ENCODE results near the gene FER. TPM values are rescaled to one million over a fixed set of nuclear protein-coding genes. Genes with fewer than 3 reads are reported as not detected.

Gene FER
- polyA plus RNA-seq, 1 donor (not counting 4 experiments of a cell fraction or from before 2014, with no cell fraction given) = 17.1 TPM

GRCh38 chr5:109053995-109054417, 306.3 kb downstream of the FER start:
- Histone ChIP-seq H3K4me2 (ENCODE audit: control insufficient read depth, extremely low read depth, insufficient read depth, low read depth, low read length) (no peak overlapping the region), H3K9me1 (ENCODE audit: control insufficient read depth, extremely low read depth, insufficient read depth, low read length) (no peaks in the 10 kb centered on the region), H2AFZ (ENCODE audit: control insufficient read depth, low read length) (no peak overlapping the region), H3K9me3 (ENCODE audit: control insufficient read depth, low read depth, low read length) (no peaks in the 10 kb centered on the region), H3K4me1 (ENCODE audit: control insufficient read depth, extremely low read depth, insufficient read depth, low read length) (no peaks in the 10 kb centered on the region), H3K79me2 (ENCODE audit: control insufficient read depth, insufficient read depth, low read length) (no peaks in the 10 kb centered on the region), H3K36me3 (ENCODE audit: control insufficient read depth in 2 of 2, extremely low read depth in 1 of 2, insufficient read depth in 2 of 2, low read length in 2 of 2) (peaks cover 0 to 4% of the 10 kb centered on the region in 2 experiments), H3K27me3 (ENCODE audit: control insufficient read depth, extremely low read depth, insufficient read depth, low read length) (no peaks in the 10 kb centered on the region), H3K4me3 (ENCODE audit: control insufficient read depth in 2 of 3, extremely low read depth in 1 of 3, insufficient read depth in 2 of 3, low read depth in 1 of 3, low read length in 3 of 3) (no peak overlapping the region), H4K20me1 (ENCODE audit: control insufficient read depth, extremely low read depth, insufficient read depth, low read length) (no peaks in the 10 kb centered on the region), H3K27ac (ENCODE audit: control insufficient read depth, insufficient read depth, low read length) (no peak overlapping the region), H3K9ac (ENCODE audit: control insufficient read depth, extremely low read depth, insufficient read depth, low read length) (no peak overlapping the region)
- DNase-seq (ENCODE audit: low read depth, low spot score) = no peak
- no peak for TF ChIP-seq CTCF (optimal IDR thresholded peaks at IDR 0.05 in 1 of 3, IDR thresholded peaks at IDR 0.05 in 1 of 3, conservative IDR thresholded peaks at IDR 0.05 in 1 of 3; ENCODE audit: extremely low read depth in 1 of 3, insufficient read depth in 2 of 3, low read length in 3 of 3)
- dilution Hi-C loops (cut with MboI; ENCODE audit: extremely low pct_ligation_motif_present, low sequenced_read_pairs) = no loop called here
- no peak for FAIRE-seq

- Histone ChIP-seq H3K79me2 (ENCODE audit: control insufficient read depth, insufficient read depth, low read length) (no peaks in the 10 kb centered on the region), H3K27me3 (ENCODE audit: control insufficient read depth, extremely low read depth, insufficient read depth, low read length) (no peaks in the 10 kb centered on the region), H2AFZ (ENCODE audit: control insufficient read depth, low read length) (no peak overlapping the region), H3K4me2 (ENCODE audit: control insufficient read depth, extremely low read depth, insufficient read depth, low read depth, low read length) (no peak overlapping the region), H3K4me1 (ENCODE audit: control insufficient read depth, extremely low read depth, insufficient read depth, low read length) (no peaks in the 10 kb centered on the region), H3K36me3 (ENCODE audit: control insufficient read depth in 2 of 2, extremely low read depth in 1 of 2, insufficient read depth in 2 of 2, low read length in 2 of 2) (no peaks in the 10 kb centered on the region), H3K27ac (ENCODE audit: control insufficient read depth, insufficient read depth, low read length) (no peak overlapping the region), H3K9me1 (ENCODE audit: control insufficient read depth, extremely low read depth, insufficient read depth, low read length) (no peaks in the 10 kb centered on the region), H3K9ac (ENCODE audit: control insufficient read depth, extremely low read depth, insufficient read depth, low read length) (no peak overlapping the region), H3K9me3 (ENCODE audit: control insufficient read depth, low read depth, low read length) (no peaks in the 10 kb centered on the region), H3K4me3 (ENCODE audit: control insufficient read depth in 2 of 3, extremely low read depth in 1 of 3, insufficient read depth in 2 of 3, low read depth in 1 of 3, low read length in 3 of 3) (no peak overlapping the region), H4K20me1 (ENCODE audit: control insufficient read depth, extremely low read depth, insufficient read depth, low read length) (no peaks in the 10 kb centered on the region)
- FAIRE-seq (no peak), DNase-seq (ENCODE audit: low read depth, low spot score) (no peak)
- TF ChIP-seq CTCF (optimal IDR thresholded peaks at IDR 0.05 in 1 of 3, IDR thresholded peaks at IDR 0.05 in 1 of 3, conservative IDR thresholded peaks at IDR 0.05 in 1 of 3; ENCODE audit: extremely low read depth in 1 of 3, insufficient read depth in 2 of 3, low read length in 3 of 3) (no peak), EZH2 (IDR thresholded peaks at IDR 0.05; ENCODE audit: low read length) (no peak)
- dilution Hi-C loops (cut with MboI; ENCODE audit: extremely low pct_ligation_motif_present, low sequenced_read_pairs) = no loop called here
Measured at GRCh38 chr5:109060378-109061025, 312.8 kb downstream of the FER start.

Measured in keratinocyte (primary cell).